ENCODE measurements around the gene KRT23.

- no peak for TF ChIP-seq REST (IDR thresholded peaks at IDR 0.05; ENCODE audit: insufficient replicate concordance, low read depth)
- no peak for TF ChIP-seq CTCF (IDR thresholded peaks at IDR 0.05; ENCODE audit: insufficient read depth, low read length)
- no peak for TF ChIP-seq SPI1 (IDR thresholded peaks at IDR 0.05; ENCODE audit: borderline replicate concordance, low read depth)
- TF ChIP-seq GABPA (IDR thresholded peaks at IDR 0.05; ENCODE audit: low read depth), result no peak
These were observed 27.7 kb downstream of the KRT23 start for GRCh38 chr17:40909755-40910154.

Data from HL-60 (cell line).